Activated CD8-positive, alpha-beta memory T cell treated with anti-CD3 and anti-CD28 coated beads for 36 hours (primary cell): Measurements from ENCODE around the gene ATP10B. TPM values are rescaled to one million over a fixed set of nuclear protein-coding genes. Genes with fewer than 3 reads are reported as not detected.

Experiments
- CTCF ChIA-PET: fragments of 350-600 bp; sonication (Branson Sonifier 250); formaldehyde crosslinking; loops from one replicate; lab custom pipeline; 2021; ENCODE audit warnings: antibody characterized with exemption; lab: Charles Lee
- POLR2A ChIA-PET: fragments of 350-600 bp; sonication (Branson Sonifier 250); formaldehyde crosslinking; loops from one replicate; lab custom pipeline; 2021; ENCODE audit warnings: antibody characterized with exemption; lab: Charles Lee
- total RNA-seq, 2 experiments: library from RNA; stranded (reverse); gene quantifications; one replicate each; pipeline ENCODE4 v1.2.3, GENCODE V29; 2021

ATP10B gene
- total RNA-seq, 2 experiments from 2014 or later: not detected

DNA sequence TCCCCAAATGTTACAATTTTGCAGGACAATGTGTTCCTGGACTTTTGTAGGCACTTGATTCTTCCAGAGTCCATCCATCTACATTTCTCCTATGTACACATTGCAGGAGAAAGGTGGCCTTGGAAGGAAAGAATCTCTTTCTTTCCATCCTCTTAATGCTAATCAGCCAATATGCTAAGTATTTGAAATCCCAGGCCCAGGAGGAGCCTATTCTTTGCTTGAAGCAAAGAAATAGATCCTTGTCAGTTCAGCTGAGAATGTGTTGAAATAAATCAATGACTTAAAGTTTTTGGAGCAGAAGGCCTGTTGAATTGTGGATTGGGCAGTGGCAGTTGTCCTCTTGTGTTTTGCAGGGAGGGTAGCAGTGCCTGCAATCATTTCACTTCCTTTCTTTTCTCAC, 317.1 kb downstream of the ATP10B start:
- ChIA-PET CTCF (no interaction called here), POLR2A (no interaction called here)

DNA sequence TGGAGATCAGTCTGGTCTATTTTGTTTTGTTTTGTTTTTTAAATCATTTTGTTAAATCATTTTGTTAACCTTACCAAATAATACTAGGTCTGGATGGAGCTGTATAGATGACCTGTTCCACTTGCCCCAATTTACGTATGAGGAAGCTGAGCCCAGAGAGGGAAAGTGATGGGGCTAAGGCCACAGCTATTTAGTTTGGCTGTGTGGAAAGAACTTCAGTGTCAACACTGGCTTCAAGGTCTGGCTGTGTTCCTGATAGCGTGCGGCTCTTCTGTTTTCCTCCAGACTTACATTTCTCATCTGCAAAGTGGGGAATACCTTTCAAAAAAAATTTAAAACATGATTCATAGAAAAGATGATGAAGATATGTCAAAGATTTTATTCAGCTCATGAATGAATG, 317.9 kb downstream of the ATP10B start:
- ChIA-PET POLR2A (no interaction called here), CTCF (no interaction called here)

DNA sequence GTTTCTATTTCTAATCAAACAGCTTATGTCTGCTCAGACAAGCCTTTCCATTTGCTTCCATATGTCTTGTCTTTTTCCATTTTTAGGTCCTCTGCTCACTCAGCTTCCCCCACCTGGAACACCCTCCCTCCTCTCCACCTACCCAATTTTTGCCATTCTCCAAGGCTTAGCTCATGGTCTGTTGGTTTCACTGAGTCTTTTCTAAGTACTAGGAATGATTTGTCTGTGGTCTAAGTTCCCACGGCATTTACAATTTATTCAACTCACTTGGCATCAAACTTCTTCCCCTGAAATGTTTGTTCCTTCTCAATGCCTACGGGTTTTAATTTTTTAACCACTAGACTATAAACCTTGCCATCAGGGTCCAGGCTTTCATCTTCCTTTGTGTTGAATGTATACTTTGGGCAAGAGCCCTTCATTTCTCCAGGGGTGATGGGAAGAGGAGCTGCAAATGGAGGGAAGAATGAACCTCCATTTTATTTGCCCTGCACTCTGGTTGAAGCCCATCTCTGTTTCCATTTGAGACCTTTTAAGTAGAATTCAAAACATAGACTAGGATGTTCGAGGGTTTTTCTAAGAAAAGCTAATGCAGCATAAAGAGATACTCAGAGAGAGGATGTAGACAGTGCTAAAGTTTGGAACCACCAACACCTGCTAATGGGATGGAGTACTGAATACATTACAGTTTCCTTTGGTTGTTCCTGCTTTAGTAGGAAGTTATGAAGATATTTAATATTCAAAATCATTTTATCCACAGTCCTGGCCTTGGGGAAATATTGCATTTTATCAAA, 326.3 kb downstream of the ATP10B start:
- ChIA-PET CTCF (no interaction called here), POLR2A (no interaction called here)

DNA sequence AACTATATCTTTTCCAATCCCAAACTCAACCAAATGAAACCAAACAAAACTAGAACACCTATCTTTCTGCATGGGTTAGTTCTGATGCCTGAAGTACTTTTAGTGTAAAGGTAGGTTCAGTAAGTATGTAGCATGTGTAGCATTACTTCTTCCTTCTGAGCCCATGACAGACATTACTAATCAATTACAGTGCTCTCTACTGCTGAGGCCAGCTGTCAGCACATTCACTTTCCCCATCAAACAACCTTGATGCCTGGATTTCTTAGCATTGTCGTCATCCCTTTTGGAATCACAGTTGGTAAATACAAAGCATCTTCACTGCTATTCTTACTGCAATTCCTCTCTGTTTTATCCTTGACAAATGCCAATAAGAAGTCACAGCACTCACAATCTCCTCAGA, 327.2 kb downstream of the ATP10B start:
- POLR2A ChIA-PET: no interaction called here
- CTCF ChIA-PET: no interaction called here

DNA sequence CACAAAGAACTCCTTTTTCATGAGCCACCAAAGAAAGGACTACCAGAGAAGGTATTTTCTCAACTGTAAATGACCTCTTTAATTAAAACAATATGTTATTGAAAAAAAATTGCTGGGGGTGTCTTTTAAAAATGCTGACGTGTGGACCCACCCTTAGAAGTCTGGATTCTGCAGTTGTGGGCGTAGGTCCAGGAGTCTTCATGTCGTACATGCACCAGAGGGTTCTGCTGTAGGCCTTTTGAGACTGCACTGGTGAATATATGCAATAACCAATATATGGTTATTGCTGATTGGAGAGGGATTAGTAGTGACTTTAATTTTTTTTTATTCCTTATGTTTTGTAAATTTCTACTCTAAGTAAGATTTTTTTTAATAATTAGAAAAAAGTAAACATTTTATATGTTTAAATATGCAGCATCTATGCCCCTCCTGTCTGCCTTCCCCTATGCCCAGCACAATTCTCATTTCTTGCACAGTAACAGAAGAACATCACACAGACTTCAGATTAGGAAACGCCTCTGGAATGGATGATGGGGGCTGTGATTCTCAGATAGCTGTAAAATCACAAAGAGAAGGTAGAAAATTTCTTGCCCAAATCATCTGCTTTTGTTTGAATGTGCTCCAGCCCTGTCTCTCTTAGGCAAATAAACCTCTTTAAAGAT, 328.4 kb downstream of the ATP10B start:
- CTCF ChIA-PET: no interaction called here
- POLR2A ChIA-PET: no interaction called here

DNA sequence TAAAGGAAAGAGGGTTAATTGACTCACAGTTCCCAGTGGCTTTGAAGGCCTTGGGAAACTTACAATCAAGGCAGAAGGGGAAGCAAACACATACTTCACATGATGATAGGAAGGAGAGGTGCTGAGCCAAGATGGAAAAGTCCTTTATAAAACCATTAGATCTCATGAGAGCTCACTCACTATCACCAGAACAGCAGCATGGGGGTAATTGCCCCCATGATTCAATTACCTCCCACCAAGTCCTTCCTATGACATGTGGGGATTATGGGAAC, 330.7 kb downstream of the ATP10B start:
- ChIA-PET POLR2A (no interaction called here), CTCF (no interaction called here)

DNA sequence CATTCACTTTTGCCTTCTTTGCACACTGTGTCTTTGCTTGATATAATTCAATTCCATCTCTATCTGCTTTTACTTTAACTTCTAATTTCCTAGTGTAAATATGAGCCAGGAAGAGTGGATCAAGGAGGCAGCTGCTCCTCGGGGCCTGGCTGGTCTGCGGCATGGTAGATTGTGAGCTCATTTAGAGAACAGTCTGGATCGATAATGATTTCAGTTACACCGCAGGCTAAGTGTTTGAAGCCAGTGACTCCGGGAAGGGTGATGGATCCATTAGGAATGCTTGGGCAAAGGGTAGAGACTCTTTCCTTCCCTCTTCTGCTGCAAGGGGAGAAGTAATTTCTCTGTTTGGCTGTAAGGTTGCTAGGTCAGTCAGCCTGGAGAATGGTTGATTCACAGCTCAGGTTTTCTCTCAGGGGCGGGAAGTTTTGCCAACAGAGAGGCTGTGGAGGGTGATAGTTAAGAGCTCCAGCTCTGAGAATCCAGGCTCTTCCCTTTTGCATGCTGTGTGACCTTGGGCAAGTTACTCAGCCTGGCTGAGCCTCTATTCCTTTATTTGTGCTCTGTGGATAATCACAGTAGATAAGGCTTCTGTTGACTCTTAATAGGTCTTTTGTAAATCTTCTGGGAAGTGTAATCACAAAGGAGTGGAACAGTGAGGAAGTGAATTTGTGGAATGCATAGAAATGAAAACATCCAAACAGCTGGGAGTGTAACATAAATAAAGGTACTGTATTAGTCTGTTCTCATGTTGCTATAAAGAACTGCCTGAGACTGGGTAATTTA, 331.2 kb downstream of the ATP10B start:
- POLR2A ChIA-PET: no interaction called here
- CTCF ChIA-PET: no interaction called here

DNA sequence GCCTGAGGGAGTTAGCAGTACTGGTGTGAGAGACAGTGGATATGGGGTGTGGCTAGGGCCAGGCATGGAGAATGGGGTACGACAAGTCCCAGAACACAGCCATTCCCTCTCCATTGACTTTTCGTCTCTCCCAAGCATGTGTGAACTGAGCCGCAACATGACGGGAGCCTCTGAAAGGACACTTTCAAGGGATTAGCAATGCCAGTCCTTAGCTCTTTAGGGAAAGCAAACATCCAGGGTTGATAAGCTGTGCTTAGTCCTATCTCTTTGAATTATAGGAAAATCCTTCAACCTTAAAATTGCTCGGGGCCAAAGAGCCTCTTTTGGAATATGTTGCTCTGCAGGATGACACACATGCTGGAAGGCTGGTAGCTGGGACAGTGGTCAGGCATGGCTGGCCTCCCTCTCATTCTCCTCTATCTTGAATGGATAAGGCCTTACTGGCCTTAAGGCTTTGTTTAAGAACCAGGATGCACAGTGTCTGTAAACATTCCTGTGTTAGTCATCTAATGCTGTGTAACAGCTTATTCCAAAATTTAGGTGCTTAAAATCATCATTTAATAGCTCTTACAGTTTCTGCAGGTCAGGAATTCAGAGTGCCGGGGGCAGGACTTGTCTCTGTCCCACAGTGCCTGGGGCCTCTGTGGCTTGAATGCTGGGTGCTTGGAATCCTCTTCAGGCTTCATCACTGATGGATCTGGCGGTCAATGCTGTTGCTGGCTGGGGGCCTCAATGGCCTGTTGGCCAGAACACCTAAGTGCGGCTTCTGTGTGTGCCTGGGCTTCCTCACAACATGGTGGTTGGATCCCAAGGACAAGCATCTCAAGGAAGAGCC, 335.1 kb downstream of the ATP10B start:
- POLR2A ChIA-PET: no interaction called here
- CTCF ChIA-PET: interaction anchor here (1.6 kb wide), 1 partner anchor 78 kb away, joined by 5 read pairs; no protein-coding TSS in a partner anchor

DNA sequence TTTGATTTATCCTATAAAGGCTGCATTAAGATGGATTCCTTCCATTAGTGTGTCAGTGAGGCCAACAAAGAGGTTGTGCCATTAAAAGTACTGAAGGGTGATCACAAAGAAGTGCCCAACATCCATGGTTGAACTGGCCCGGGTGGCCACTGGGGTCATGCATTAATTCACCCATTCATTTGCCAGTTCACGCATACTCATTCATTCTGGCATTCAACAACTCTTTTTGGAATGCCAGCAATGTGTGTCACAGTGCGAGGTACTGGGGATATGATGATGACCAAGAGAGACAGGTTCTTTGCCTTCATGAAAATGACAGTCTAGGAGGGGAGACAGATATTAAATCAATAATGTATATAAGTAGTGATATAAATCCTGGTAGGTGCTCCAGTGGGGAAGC, 337.1 kb downstream of the ATP10B start:
- ChIA-PET CTCF (no interaction called here), POLR2A (no interaction called here)

DNA sequence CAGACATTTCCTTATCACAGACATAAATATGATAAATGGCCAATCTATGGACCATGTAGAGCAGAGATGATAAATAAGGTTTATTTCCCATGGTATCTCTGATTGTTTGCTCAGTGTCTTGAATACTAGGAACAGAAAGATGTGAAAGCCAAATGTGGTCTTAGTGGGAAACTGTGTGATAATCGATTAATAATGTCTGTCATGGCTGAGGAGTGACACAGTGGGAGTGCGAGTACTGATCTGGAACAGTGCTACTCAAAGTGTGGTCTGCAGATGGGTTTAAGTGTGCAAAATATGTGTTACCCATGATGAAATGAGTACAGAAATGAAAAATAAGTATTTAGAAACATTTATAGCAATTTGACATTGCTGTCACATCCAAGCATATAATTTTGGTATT, 337.8 kb downstream of the ATP10B start:
- ChIA-PET CTCF (no interaction called here), POLR2A (no interaction called here)

DNA sequence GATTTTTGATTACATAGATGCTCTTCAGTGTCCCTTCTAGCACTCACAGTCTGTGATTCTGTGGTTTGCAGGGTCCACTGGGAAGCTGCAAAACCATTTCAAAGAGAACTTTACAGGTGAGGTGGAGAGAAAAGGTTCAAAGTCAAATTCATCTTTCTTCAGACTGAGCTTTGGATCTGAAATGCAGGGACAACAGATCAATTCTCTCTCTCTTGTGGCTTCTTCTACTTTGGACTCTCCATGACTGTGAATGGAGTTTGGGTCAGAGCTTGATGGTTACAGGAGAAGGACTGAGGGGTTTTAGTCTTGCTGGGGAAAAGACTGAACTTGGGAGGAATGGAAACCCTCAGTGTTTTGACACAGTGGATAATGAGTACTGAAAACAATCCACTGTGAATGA, 338.5 kb downstream of the ATP10B start:
- POLR2A ChIA-PET: no interaction called here
- CTCF ChIA-PET: interaction anchor here (1.2 kb wide), 1 partner anchor 75 kb away, joined by 3 read pairs; no protein-coding TSS in a partner anchor
